GM12878 (cell line): ENCODE data around the gene DHCR7. TPM values are rescaled to one million over a fixed set of nuclear protein-coding genes. Genes with fewer than 3 reads are reported as not detected.

ENCODE experiments used
- ATAC-seq: fragments of 200-7000 bp; cut with Tn5 transposase; 3 replicates; pipeline ENCODE4 v1.9.1; 2020; ENCODE audit warnings: mild to moderate bottlenecking, moderate library complexity
- BruUV-seq: library from RNA; stranded (reverse); fragments of 400-500 nt; replicated peaks from 2 replicates; lab custom pipeline; 2021; lab: Mats Ljungman, UMichigan
- CTCF ChIA-PET: fragments of 300-600 bp; sonication (Branson Sonifier 250); formaldehyde crosslinking; extraction: SDS; loops from one replicate; lab custom pipeline; 2021; ENCODE audit warnings: inconsistent platforms; lab: Yijun Ruan, JAX
- POLR2A ChIA-PET: fragments of 350-600 bp; formaldehyde crosslinking; extraction: SDS; loops from one replicate; lab custom pipeline; 2021; ENCODE audit warnings: inconsistent platforms; lab: Charles Lee
- RAD21 ChIA-PET: fragments of 300-600 bp; sonication (Branson Sonifier 250); formaldehyde crosslinking; loops from one replicate; lab custom pipeline; 2023; ENCODE audit warnings: antibody characterized with exemption; ENCODE audit not compliant: unreplicated experiment; lab: Charles Lee
- SMC1A ChIA-PET: fragments of 300-600 bp; sonication (Branson Sonifier 250); formaldehyde crosslinking; loops from one replicate; lab custom pipeline; 2023; ENCODE audit not compliant: unreplicated experiment, uncharacterized antibody; lab: Charles Lee
- DNase-seq: peaks from one replicate; pipeline ENCODE4 v3.0.0-alpha.2; 2011; ENCODE audit warnings: low read depth, low spot score
- FAIRE-seq: peaks from 3 replicates; lab custom pipeline; 2011; peaks lifted over from hg19 to GRCh38; lab: Jason Lieb, UNC
- H2AFZ ChIP-seq: 2 replicates; pipeline ENCODE4 v1.6.0; 2011; ENCODE audit warnings: low read depth, low read length, control low read depth; ENCODE audit not compliant: control insufficient read depth
- H3K27ac ChIP-seq: 2 replicates; pipeline ENCODE4 v1.5.1; 2011; ENCODE audit warnings: control low read depth; ENCODE audit not compliant: control insufficient read depth, insufficient read depth
- H3K27me3 ChIP-seq, 2 experiments: replicated peaks in 1 of 2; 2 replicates each; pipeline versions ENCODE4 v1.6.0 to v1.6.1; 2011; ENCODE audit warnings: low read length in 1 of 2; ENCODE audit not compliant: control insufficient read depth in 2 of 2, insufficient read depth in 2 of 2
- H3K36me3 ChIP-seq, 2 experiments: 2 replicates each; pipeline ENCODE4 v1.5.1; 2011; ENCODE audit warnings: low read length in 1 of 2; ENCODE audit not compliant: control insufficient read depth in 2 of 2, insufficient read depth in 2 of 2
- H3K4me1 ChIP-seq: 2 replicates; pipeline ENCODE4 v1.6.1; 2011; ENCODE audit warnings: mild to moderate bottlenecking, low read length, moderate library complexity, mixed read lengths; ENCODE audit not compliant: control insufficient read depth, insufficient read depth
- H3K4me2 ChIP-seq: 2 replicates; pipeline ENCODE4 v1.6.0; 2011; ENCODE audit warnings: control low read depth; ENCODE audit not compliant: control insufficient read depth, insufficient read depth
- H3K4me3 ChIP-seq: fragments of 200-600 bp; sonication (generic); 2 replicates; pipeline ENCODE4 v1.5.1; 2016
- H3K79me2 ChIP-seq: 2 replicates; pipeline ENCODE4 v1.6.0; 2011; ENCODE audit warnings: low read length; ENCODE audit not compliant: control insufficient read depth, insufficient read depth
- H3K9ac ChIP-seq: 2 replicates; pipeline ENCODE4 v1.8.0; 2011; ENCODE audit warnings: low read length, control low read depth, mixed read lengths; ENCODE audit not compliant: control insufficient read depth, insufficient read depth
- H3K9me3 ChIP-seq: replicated peaks from 3 replicates; pipeline ENCODE4 v1.5.1; 2011; ENCODE audit warnings: mild to moderate bottlenecking, low read length; ENCODE audit not compliant: control insufficient read depth, insufficient read depth
- H4K20me1 ChIP-seq: 2 replicates; pipeline ENCODE4 v1.6.0; 2011; ENCODE audit not compliant: control insufficient read depth, insufficient read depth
- E2F8 ChIP-seq: fragments of 450-650 bp; IDR thresholded peaks from 2 replicates; pipeline ENCODE4 v1.6.1; 2018; ENCODE audit warnings: mild to moderate bottlenecking, low read depth, moderate library complexity; ENCODE audit not compliant: partially characterized antibody
- GATAD2B ChIP-seq: fragments of 450-650 bp; conservative IDR thresholded peaks from 2 replicates; pipeline ENCODE4 v1.6.1; 2017; ENCODE audit warnings: low read depth, mild to moderate bottlenecking, moderate library complexity
- MEF2A ChIP-seq: IDR thresholded peaks from 2 replicates; pipeline ENCODE4 v1.6.1; 2011; ENCODE audit warnings: low read depth, mild to moderate bottlenecking, low read length, moderate library complexity; ENCODE audit not compliant: insufficient read depth
- POLR2AphosphoS2 ChIP-seq: IDR thresholded peaks from 2 replicates; pipeline ENCODE4 v1.6.1; 2011; ENCODE audit warnings: low read depth, mild to moderate bottlenecking, low read length, improper control_type of control experiment, moderate library complexity
- TCF3 ChIP-seq: IDR thresholded peaks from 2 replicates; pipeline ENCODE4 v1.6.1; 2012; ENCODE audit warnings: low read depth, mild to moderate bottlenecking, low read length, borderline replicate concordance; ENCODE audit not compliant: insufficient read depth
- WGBS: methylation state at CpG from one replicate; pipeline ENCODE4 v1.1.6; 2016; ENCODE audit warnings: low lambda C conversion rate; ENCODE audit not compliant: insufficient replicate concordance, insufficient coverage; ENCODE audit errors: missing lambda C conversion rate; 5-methylcytosine and 5-hydroxymethylcytosine counted together
- in situ Hi-C: fragments of 300-500 bp; cut with MboI; formaldehyde crosslinking; loops from 9 replicates; pipeline ENCODE4 v1.14.3; 2018; ENCODE audit warnings: mixed read lengths
- intact Hi-C: fragments of 100-400 bp; cut with micrococcal nuclease; formaldehyde crosslinking; loops from one replicate; pipeline ENCODE4 v1.14.2; 2022; ENCODE audit not compliant: unreplicated experiment
- polyA plus RNA-seq, 11 experiments: library from polyadenylated mRNA; depleted of rRNA in 4 of 11; unstranded in 6 of 11; stranded (reverse) in 5 of 11; fragments of >200 nt; fragmentation: Nextera tagmentation in 4 of 11; fragmentation: Illumina TruSeq in 1 of 11; extraction: Ambion mirVana in 4 of 11; extraction: Trizol in 1 of 11; gene quantifications; 1 replicate in 1 of 11; 2 replicates in 10 of 11; pipeline versions ENCODE4 v1.2.1 to v1.2.3, GENCODE V29; 2011 to 2016; ENCODE audit warnings: inconsistent platforms in 2 of 11, missing spikeins in 2 of 11, low read depth in 1 of 11
- total RNA-seq, 4 experiments: library from RNA; depleted of rRNA in 3 of 4; stranded (reverse); fragments of >200 nt in 3 of 4; fragmentation: Illumina TruSeq in 1 of 4; extraction: Trizol in 1 of 4; gene quantifications; 2 replicates each; pipeline versions ENCODE4 v1.2.1 to v1.2.3, GENCODE V29; 2013 to 2021

Gene DHCR7
- total and polyA plus RNA-seq, 10 of the 15 experiments (the other 5 are each of a cell fraction or from before 2014, with no cell fraction given) = 4.2 to 115 (median 57.8) TPM

GRCh38 chr11:71449596-71449995, 1.4 kb upstream of the DHCR7 start (continued):
- TF ChIP-seq GATAD2B = no peak
- TF ChIP-seq MEF2A = no peak

- intact Hi-C loops = no loop called here
- FAIRE-seq (no peak), DNase-seq (no peak), ATAC-seq (peak; percentile 47)
- H4K20me1 ChIP-seq = no peaks in the 10 kb centered on the region
- no peaks in the 10 kb centered on the region for H3K27me3 ChIP-seq
- peak overlapping the region; percentile 88 for H2AFZ ChIP-seq
- SMC1A ChIA-PET = interaction anchor here (1.4 to 1.7 kb wide), 2 partner anchors 25 to 116 kb away, joined by 5 to 6 read pairs; no protein-coding TSS in a partner anchor
- peak overlapping the region; percentile 85 for H3K4me3 ChIP-seq
- peak overlapping the region; percentile 57 for H3K9ac ChIP-seq
- RAD21 ChIA-PET = no interaction called here
- peak overlapping the region; percentile 93 for H3K4me2 ChIP-seq
- POLR2A ChIA-PET = interaction anchor here (0.9 to 1.4 kb wide), 3 partner anchors 14 to 21 kb away, joined by 3 to 5 read pairs (median 3); no protein-coding TSS in a partner anchor
- H3K9me3 ChIP-seq = peaks cover 2% of the 10 kb centered on the region; the same call in 2 of the 3 replicates
- CTCF ChIA-PET = interaction anchor here (1.0 to 3.1 kb wide), 2 partner anchors 29 to 132 kb away, joined by 3 to 12 read pairs; no protein-coding TSS in a partner anchor
- 1% methylated on average over 22 of the region's 31 CpGs for WGBS
- peaks cover 9% of the 10 kb centered on the region; the same call in 1 of the 2 replicates for H3K4me1 ChIP-seq
- no TSS peak for BruUV-seq
- TF ChIP-seq POLR2AphosphoS2 (no peak), E2F8 (no peak), TCF3 (0 out of 2 replicates have a peak, but pooled peaks have one; percentile 36)
- H3K27ac ChIP-seq = peak overlapping the region; percentile 54
- H3K79me2 ChIP-seq = peaks cover 36% of the 10 kb centered on the region
- H3K36me3 ChIP-seq = peaks cover 9 to 17% of the 10 kb centered on the region in 2 experiments; a peak in 3 of 4 replicates
- in situ Hi-C loops = no loop called here
Observed at GRCh38 chr11:71447791-71448256, 369 bp downstream of the DHCR7 start.
